ENCODE measurements around the gene PTPN9.

DNA sequence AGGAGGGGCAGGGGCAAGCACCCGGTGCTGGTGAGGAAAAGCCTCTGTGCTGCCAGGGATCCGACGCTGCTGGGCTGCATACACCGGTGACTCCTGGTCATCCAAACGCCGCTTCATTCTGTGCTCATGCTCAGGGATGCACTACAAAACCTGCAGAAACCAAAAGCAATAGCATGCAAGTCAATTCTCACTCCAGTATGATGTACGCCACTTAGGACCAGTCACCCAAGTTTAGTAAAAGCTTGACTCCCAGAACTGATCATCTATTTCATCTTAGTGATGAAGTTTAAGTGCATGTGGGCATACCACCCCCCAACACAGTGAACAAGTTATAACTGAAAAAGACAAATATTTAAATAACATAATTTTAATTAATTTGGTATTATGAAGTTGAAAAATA lies 148.9 kb downstream of the PTPN9 start:
- TF ChIP-seq POLR2AphosphoS5 (IDR thresholded peaks at IDR 0.05; ENCODE audit: low read depth, low read length) (no peak), POLR2A (IDR thresholded peaks at IDR 0.05; ENCODE audit: low read depth, low read length) (no peak), POU2F2 (IDR thresholded peaks at IDR 0.05; ENCODE audit: low read depth, low read length) (no peak), TAF1 (IDR thresholded peaks at IDR 0.05; ENCODE audit: low read depth, low read length) (no peak), SPI1 (IDR thresholded peaks at IDR 0.05; ENCODE audit: low read depth, low read length) (no peak), PAX5 (IDR thresholded peaks at IDR 0.05; ENCODE audit: insufficient read depth, low read length, severe bottlenecking) (no peak)

Measured in GM12891 (cell line).